ENCODE results near the gene RNF144A. TPM values are rescaled to one million over a fixed set of nuclear protein-coding genes. Genes with fewer than 3 reads are reported as not detected.

The RNF144A gene
- total and polyA plus RNA-seq, 10 of the 15 experiments (the other 5 are each of a cell fraction or from before 2014, with no cell fraction given) = 0.02 to 12.1 (median 0.48) TPM; not detected in 1

DNA sequence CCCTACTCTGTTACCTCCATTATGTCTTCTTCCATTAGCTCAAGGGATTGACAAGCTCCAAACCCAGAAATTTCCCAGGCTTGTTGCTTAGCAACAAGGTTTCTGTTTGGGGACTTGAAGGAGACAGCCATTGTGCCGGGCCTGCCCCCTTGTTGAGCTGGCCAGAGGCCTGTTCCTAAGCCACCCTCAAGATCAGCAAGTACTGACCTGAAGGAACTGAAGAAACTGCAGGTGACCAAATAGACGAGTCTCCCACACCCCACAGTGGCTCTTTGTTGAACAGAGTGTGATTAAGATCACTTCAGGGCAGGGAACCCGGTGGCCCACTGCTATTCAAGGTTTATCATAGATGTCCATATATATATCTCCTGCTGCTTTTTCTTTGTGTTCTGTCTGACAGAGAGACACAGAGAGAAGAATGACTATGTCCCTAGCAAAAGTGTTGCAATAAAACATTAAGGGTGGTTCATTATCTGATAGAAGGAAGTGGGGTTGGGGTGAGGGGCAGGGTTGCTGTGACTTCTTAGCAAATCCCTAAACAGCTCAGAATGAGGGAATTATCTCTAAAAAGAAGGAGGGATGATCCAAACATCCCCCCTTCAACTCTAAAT lies 69.2 kb downstream of the RNF144A start:
- FAIRE-seq (no peak), DNase-seq (ENCODE audit: low read depth, low spot score) (no peak), ATAC-seq (no peak)
- Histone ChIP-seq H3K4me3 (no peak overlapping the region), H3K79me2 (ENCODE audit: control insufficient read depth, insufficient read depth, low read length) (no peaks in the 10 kb centered on the region), H4K20me1 (ENCODE audit: control insufficient read depth, insufficient read depth) (no peaks in the 10 kb centered on the region), H3K27ac (ENCODE audit: control insufficient read depth, insufficient read depth) (no peak overlapping the region), H3K36me3 (ENCODE audit: control insufficient read depth in 2 of 2, insufficient read depth in 2 of 2, low read length in 1 of 2) (no peaks in the 10 kb centered on the region), H3K9ac (ENCODE audit: control insufficient read depth, insufficient read depth, low read length) (no peak overlapping the region), H3K4me1 (ENCODE audit: control insufficient read depth, insufficient read depth, low read length) (no peaks in the 10 kb centered on the region), H2AFZ (ENCODE audit: control insufficient read depth, low read depth, low read length) (no peak overlapping the region), H3K27me3 (replicated peaks in 1 of 2; ENCODE audit: control insufficient read depth in 2 of 2, insufficient read depth in 2 of 2, low read length in 1 of 2) (no peaks in the 10 kb centered on the region), H3K9me3 (replicated peaks; ENCODE audit: control insufficient read depth, insufficient read depth, low read length) (no peaks in the 10 kb centered on the region; the same call in 2 of the 3 replicates), H3K4me2 (ENCODE audit: control insufficient read depth, insufficient read depth) (no peak overlapping the region)
- WGBS (ENCODE audit: insufficient coverage, insufficient replicate concordance, low lambda C conversion rate, missing lambda C conversion rate) = 47% methylated on average over 3 of the region's 3 CpGs
- ChIA-PET POLR2A (interaction anchor here (0.6 to 0.7 kb wide), 2 partner anchors 681 to 852 kb away, joined by 3 to 4 read pairs; no protein-coding TSS in a partner anchor), SMC1A (ENCODE audit: uncharacterized antibody, unreplicated experiment) (no interaction called here), RAD21 (ENCODE audit: unreplicated experiment) (interaction anchor here (1.5 kb wide), 1 partner anchor 89 kb away, joined by 3 read pairs; no protein-coding TSS in a partner anchor), CTCF (interaction anchor here (0.6 to 1.6 kb wide), 3 partner anchors 28 to 212 kb away, joined by 3 to 7 read pairs (median 3); no protein-coding TSS in a partner anchor)
- intact Hi-C loops (cut with micrococcal nuclease; ENCODE audit: unreplicated experiment) (no loop called here), in situ Hi-C loops (cut with MboI) (no loop called here)
- TF ChIP-seq GATAD2B (conservative IDR thresholded peaks at IDR 0.05; ENCODE audit: low read depth) = no peak
- TF ChIP-seq POLR2A (IDR thresholded peaks at IDR 0.05; ENCODE audit: low read depth, low read length) = no peak
- TF ChIP-seq, protein P1, sequence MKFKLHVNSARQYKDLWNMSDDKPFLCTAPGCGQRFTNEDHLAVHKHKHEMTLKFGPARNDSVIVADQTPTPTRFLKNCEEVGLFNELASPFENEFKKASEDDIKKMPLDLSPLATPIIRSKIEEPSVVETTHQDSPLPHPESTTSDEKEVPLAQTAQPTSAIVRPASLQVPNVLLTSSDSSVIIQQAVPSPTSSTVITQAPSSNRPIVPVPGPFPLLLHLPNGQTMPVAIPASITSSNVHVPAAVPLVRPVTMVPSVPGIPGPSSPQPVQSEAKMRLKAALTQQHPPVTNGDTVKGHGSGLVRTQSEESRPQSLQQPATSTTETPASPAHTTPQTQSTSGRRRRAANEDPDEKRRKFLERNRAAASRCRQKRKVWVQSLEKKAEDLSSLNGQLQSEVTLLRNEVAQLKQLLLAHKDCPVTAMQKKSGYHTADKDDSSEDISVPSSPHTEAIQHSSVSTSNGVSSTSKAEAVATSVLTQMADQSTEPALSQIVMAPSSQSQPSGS (IDR thresholded peaks at IDR 0.05; ENCODE audit: low read length) = no peak
- TF ChIP-seq POU2F2 (IDR thresholded peaks at IDR 0.05; ENCODE audit: borderline replicate concordance, low read depth, low read length) = no peak
- no peak for TF ChIP-seq NR2F1 (conservative IDR thresholded peaks at IDR 0.05)
- TF ChIP-seq, protein P2, sequence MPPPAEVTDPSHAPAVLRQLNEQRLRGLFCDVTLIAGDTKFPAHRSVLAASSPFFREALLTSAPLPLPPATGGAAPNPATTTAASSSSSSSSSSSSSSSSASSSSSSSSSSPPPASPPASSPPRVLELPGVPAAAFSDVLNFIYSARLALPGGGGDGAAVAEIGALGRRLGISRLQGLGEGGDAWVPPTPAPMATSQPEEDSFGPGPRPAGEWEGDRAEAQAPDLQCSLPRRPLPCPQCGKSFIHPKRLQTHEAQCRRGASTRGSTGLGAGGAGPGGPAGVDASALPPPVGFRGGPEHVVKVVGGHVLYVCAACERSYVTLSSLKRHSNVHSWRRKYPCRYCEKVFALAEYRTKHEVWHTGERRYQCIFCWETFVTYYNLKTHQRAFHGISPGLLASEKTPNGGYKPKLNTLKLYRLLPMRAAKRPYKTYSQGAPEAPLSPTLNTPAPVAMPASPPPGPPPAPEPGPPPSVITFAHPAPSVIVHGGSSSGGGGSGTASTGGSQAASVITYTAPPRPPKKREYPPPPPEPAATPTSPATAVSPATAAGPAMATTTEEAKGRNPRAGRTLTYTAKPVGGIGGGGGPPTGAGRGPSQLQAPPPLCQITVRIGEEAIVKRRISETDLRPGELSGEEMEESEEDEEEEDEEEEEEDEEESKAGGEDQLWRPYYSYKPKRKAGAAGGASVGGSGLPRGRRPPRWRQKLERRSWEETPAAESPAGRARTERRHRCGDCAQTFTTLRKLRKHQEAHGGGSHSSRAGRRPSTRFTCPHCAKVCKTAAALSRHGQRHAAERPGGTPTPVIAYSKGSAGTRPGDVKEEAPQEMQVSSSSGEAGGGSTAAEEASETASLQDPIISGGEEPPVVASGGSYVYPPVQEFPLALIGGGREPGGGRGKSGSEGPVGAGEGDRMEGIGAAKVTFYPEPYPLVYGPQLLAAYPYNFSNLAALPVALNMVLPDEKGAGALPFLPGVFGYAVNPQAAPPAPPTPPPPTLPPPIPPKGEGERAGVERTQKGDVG (CRISPR knock-in tag; IDR thresholded peaks at IDR 0.05) = no peak
- TF ChIP-seq TARDBP (IDR thresholded peaks at IDR 0.05; ENCODE audit: borderline replicate concordance) = no peak
- TF ChIP-seq, protein P3, sequence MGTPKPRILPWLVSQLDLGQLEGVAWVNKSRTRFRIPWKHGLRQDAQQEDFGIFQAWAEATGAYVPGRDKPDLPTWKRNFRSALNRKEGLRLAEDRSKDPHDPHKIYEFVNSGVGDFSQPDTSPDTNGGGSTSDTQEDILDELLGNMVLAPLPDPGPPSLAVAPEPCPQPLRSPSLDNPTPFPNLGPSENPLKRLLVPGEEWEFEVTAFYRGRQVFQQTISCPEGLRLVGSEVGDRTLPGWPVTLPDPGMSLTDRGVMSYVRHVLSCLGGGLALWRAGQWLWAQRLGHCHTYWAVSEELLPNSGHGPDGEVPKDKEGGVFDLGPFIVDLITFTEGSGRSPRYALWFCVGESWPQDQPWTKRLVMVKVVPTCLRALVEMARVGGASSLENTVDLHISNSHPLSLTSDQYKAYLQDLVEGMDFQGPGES (IDR thresholded peaks at IDR 0.05) = no peak
- no peak for TF ChIP-seq RCOR1 (conservative IDR thresholded peaks at IDR 0.05; ENCODE audit: low read depth, low read length)
- no peak for TF ChIP-seq ZNF384 (IDR thresholded peaks at IDR 0.05; ENCODE audit: borderline replicate concordance, low read depth, low read length)
- TF ChIP-seq MYC (IDR thresholded peaks at IDR 0.05; ENCODE audit: insufficient read depth, insufficient read length, insufficient replicate concordance, low read length, severe bottlenecking) = no peak
- TF ChIP-seq HDGF (IDR thresholded peaks at IDR 0.05) = no peak
- TF ChIP-seq SREBF2 (IDR thresholded peaks at IDR 0.05; ENCODE audit: low read length) = no peak
- no peak for TF ChIP-seq YY1 (IDR thresholded peaks at IDR 0.05; ENCODE audit: low read depth, low read length)
- TF ChIP-seq, protein P4, sequence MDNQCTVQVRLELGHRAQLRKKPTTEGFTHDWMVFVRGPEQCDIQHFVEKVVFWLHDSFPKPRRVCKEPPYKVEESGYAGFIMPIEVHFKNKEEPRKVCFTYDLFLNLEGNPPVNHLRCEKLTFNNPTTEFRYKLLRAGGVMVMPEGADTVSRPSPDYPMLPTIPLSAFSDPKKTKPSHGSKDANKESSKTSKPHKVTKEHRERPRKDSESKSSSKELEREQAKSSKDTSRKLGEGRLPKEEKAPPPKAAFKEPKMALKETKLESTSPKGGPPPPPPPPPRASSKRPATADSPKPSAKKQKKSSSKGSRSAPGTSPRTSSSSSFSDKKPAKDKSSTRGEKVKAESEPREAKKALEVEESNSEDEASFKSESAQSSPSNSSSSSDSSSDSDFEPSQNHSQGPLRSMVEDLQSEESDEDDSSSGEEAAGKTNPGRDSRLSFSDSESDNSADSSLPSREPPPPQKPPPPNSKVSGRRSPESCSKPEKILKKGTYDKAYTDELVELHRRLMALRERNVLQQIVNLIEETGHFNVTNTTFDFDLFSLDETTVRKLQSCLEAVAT (IDR thresholded peaks at IDR 0.05) = no peak
- no TSS peak for BruUV-seq (replicated peaks)
